Muscle of arm (tissue), 14 donors: ENCODE measurements around the gene PARD6B. TPM values are rescaled to one million over a fixed set of nuclear protein-coding genes. Genes with fewer than 3 reads are reported as not detected.
"Not testable (repeated sequence)": the region's sequence is repeated elsewhere in the genome, so short reads cannot be mapped to it uniquely, and the experiment has no call there.

ENCODE experiments used
- DNase-seq: peaks from one replicate; pipeline ENCODE4 v3.0.0-alpha.2; 2013
- long read RNA-seq, 11 donors: transcript quantifications; one replicate each; lab custom pipeline, GENCODE V29; 2026
- polyA plus RNA-seq, 12 donors: library from polyadenylated mRNA; unstranded; fragments of 120-200 nt; gene quantifications; one replicate each; pipeline ENCODE4 v1.2.1, GENCODE V29; 2013; ENCODE audit not compliant: insufficient read length in 12 of 12

Gene PARD6B
- 1 to 10 TPM in 2 of 12 donors, under 1 TPM in 9, not detected in 1; 0.35 to 4.4 (median 0.66) TPM for polyA plus RNA-seq
- long read RNA-seq, donor 1, full-length matches to known transcripts, result 6 of 6 reads
- long read RNA-seq, donor 1, partial matches to known transcripts, result 0 of 6 reads
- long read RNA-seq, donor 1, other reads (novel, unspliced or antisense), result 0 of 6 reads
- long read RNA-seq, donor 2, full-length matches to known transcripts, result 1 of 1 reads
- long read RNA-seq, donor 2, partial matches to known transcripts, result 0 of 1 reads
- long read RNA-seq, donor 2, other reads (novel, unspliced or antisense), result 0 of 1 reads
- long read RNA-seq, donor 3, result 0 reads
- long read RNA-seq, donor 4, full-length matches to known transcripts, result 1 of 1 reads
- long read RNA-seq, donor 4, partial matches to known transcripts, result 0 of 1 reads
- long read RNA-seq, donor 4, other reads (novel, unspliced or antisense), result 0 of 1 reads
- long read RNA-seq, donor 5, result 0 reads
- long read RNA-seq, donor 6, result 0 reads
- long read RNA-seq, donor 7, result 0 reads
- long read RNA-seq, donor 8, result 0 reads
- long read RNA-seq, donor 9, result 0 reads
- long read RNA-seq, donor 10, result 0 reads
- long read RNA-seq, donor 11, result 0 reads

GRCh38 chr20:50731055-50731929 lies at the start of gene PARD6B:
Gene PARD6B, plus strand, starts transcription at chr20:50731580. Its CDS starts 207 bp downstream, at chr20:50731787.
- peak; percentile 90 for DNase-seq

GRCh38 chr20:50682065-50682464 lies 49.3 kb upstream of the PARD6B start:
- DNase-seq, result no peak

- no peak for DNase-seq
Measured at GRCh38 chr20:50682947-50683530, 48.3 kb upstream of the PARD6B start.

GRCh38 chr20:50683570-50683969 lies 47.8 kb upstream of the PARD6B start:
- DNase-seq, result no peak

GRCh38 chr20:50686821-50687220 lies 44.6 kb upstream of the PARD6B start:
- peak; percentile 91 for DNase-seq

GRCh38 chr20:50688256-50688975 lies 43.0 kb upstream of the PARD6B start:
- no peak for DNase-seq

- DNase-seq, result no peak
Measured at GRCh38 chr20:50689864-50690649, 41.3 kb upstream of the PARD6B start.

- no peak for DNase-seq
Measured at GRCh38 chr20:50690650-50691572, 40.5 kb upstream of the PARD6B start, which contains the start of gene RIPOR3. Gene RIPOR3, minus strand, starts transcription at chr20:50691542. Its CDS starts 414 bp downstream, at chr20:50691128.

- no peak for DNase-seq
Measured at GRCh38 chr20:50691573-50692551, 39.5 kb upstream of the PARD6B start.

- no peak for DNase-seq
Measured at GRCh38 chr20:50692552-50692933, 38.8 kb upstream of the PARD6B start.

- DNase-seq, result no peak
Measured at GRCh38 chr20:50693001-50693400, 38.4 kb upstream of the PARD6B start.

GRCh38 chr20:50694379-50695134 lies 36.8 kb upstream of the PARD6B start:
- no peak for DNase-seq

- DNase-seq, result peak; percentile 72
Measured at GRCh38 chr20:50695135-50695872, 36.1 kb upstream of the PARD6B start.

- DNase-seq, result not testable (repeated sequence)
Measured at GRCh38 chr20:50698255-50698654, 33.1 kb upstream of the PARD6B start.

GRCh38 chr20:50699688-50700087 lies 31.7 kb upstream of the PARD6B start:
- DNase-seq, result no peak
